ENCODE measurements around the gene ATP2A3.

DNA sequence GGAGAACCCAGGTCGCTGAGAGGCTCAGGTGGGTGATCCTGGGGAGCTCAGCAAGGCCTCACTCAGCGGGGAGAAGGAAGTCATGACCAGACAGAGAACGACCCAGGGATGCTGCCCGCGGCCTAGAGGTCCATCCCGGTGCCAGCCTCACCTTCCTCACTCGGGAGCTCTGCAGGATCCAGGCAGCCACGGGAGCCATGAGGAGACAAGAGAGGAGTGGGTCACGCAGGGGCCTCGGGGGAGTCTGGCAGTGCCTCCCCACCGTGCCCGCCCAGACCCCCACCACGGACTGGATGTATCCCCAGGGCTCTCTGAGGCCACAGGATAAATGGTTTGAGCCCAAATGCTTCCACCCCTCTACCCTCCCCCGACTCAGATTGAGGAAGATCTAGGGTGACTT, 10.7 kb downstream of the ATP2A3 start:
- TF ChIP-seq POLR2A (IDR thresholded peaks at IDR 0.05), result no peak
- TF ChIP-seq, protein P1, sequence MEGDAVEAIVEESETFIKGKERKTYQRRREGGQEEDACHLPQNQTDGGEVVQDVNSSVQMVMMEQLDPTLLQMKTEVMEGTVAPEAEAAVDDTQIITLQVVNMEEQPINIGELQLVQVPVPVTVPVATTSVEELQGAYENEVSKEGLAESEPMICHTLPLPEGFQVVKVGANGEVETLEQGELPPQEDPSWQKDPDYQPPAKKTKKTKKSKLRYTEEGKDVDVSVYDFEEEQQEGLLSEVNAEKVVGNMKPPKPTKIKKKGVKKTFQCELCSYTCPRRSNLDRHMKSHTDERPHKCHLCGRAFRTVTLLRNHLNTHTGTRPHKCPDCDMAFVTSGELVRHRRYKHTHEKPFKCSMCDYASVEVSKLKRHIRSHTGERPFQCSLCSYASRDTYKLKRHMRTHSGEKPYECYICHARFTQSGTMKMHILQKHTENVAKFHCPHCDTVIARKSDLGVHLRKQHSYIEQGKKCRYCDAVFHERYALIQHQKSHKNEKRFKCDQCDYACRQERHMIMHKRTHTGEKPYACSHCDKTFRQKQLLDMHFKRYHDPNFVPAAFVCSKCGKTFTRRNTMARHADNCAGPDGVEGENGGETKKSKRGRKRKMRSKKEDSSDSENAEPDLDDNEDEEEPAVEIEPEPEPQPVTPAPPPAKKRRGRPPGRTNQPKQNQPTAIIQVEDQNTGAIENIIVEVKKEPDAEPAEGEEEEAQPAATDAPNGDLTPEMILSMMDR (IDR thresholded peaks at IDR 0.05 in 8 of 11, conservative IDR thresholded peaks at IDR 0.05 in 3 of 11), result no peak
- TF ChIP-seq POLR2AphosphoS5 (IDR thresholded peaks at IDR 0.05), result no peak
